Measurements from ENCODE around the gene WDR3. TPM values are rescaled to one million over a fixed set of nuclear protein-coding genes. Genes with fewer than 3 reads are reported as not detected.

The WDR3 gene
- total RNA-seq, result 10 to 100 TPM in 1 of 2 donors, 1 to 10 TPM in 1; 4.3 to 12.6 TPM

- DNase-seq (ENCODE audit: low spot score), result peak; percentile 97
- peak within 1 kb of the TSS; percentile 83 to 89 for H3K4me3 ChIP-seq
- H3K9me3 ChIP-seq, result no peaks in the 10 kb centered on the region
- TF ChIP-seq CTCF (IDR thresholded peaks at IDR 0.05), result no peak
- peaks cover 0 to 32% of the 10 kb centered on the region in 2 donors for H3K4me1 ChIP-seq
- H3K36me3 ChIP-seq, result peaks cover 5% of the 10 kb centered on the region
- peak within 1 kb of the TSS; percentile 80 to 83 for H3K27ac ChIP-seq
- H3K27me3 ChIP-seq, result no peaks in the 10 kb centered on the region
These were observed at the start of gene WDR3, which contains the start of gene GDAP2 for GRCh38 chr1:117929343-117930172. Gene WDR3, plus strand, starts transcription at chr1:117929739. Its CDS starts 3,581 bp downstream, at chr1:117933320. Gene GDAP2, minus strand, starts transcription at chr1:117929621. Its CDS starts 9,264 bp downstream, at chr1:117920357.

GRCh38 chr1:117883616-117884015 lies 45.9 kb upstream of the WDR3 start:
- Histone ChIP-seq H3K27ac (no peak overlapping the region), H3K9me3 (no peaks in the 10 kb centered on the region), H3K4me1 (no peaks in the 10 kb centered on the region), H3K4me3 (no peak overlapping the region), H3K27me3 (no peaks in the 10 kb centered on the region), H3K36me3 (peaks cover 31% of the 10 kb centered on the region)
- DNase-seq (ENCODE audit: low spot score), result no peak
- no peak for TF ChIP-seq CTCF (IDR thresholded peaks at IDR 0.05)

- H3K4me3 ChIP-seq, result no peak overlapping the region
- H3K9me3 ChIP-seq, result no peaks in the 10 kb centered on the region
- no peaks in the 10 kb centered on the region for H3K4me1 ChIP-seq
- no peak for DNase-seq (ENCODE audit: low spot score)
- TF ChIP-seq CTCF (IDR thresholded peaks at IDR 0.05), result no peak
- peaks cover 11% of the 10 kb centered on the region for H3K36me3 ChIP-seq
- no peaks in the 10 kb centered on the region for H3K27me3 ChIP-seq
- no peak overlapping the region for H3K27ac ChIP-seq
These were observed 43.3 kb upstream of the WDR3 start for GRCh38 chr1:117886101-117886795.

GRCh38 chr1:117890452-117890851 lies 39.1 kb upstream of the WDR3 start:
- Histone ChIP-seq H3K36me3 (no peaks in the 10 kb centered on the region), H3K4me3 (no peak overlapping the region), H3K4me1 (no peaks in the 10 kb centered on the region), H3K27me3 (no peaks in the 10 kb centered on the region), H3K27ac (no peak overlapping the region), H3K9me3 (no peaks in the 10 kb centered on the region)
- TF ChIP-seq CTCF (IDR thresholded peaks at IDR 0.05), result no peak
- no peak for DNase-seq (ENCODE audit: low spot score)

- no peaks in the 10 kb centered on the region for H3K27me3 ChIP-seq
- no peak for DNase-seq (ENCODE audit: low spot score)
- H3K4me3 ChIP-seq, result no peak overlapping the region
- H3K9me3 ChIP-seq, result no peaks in the 10 kb centered on the region
- no peak for TF ChIP-seq CTCF (IDR thresholded peaks at IDR 0.05)
- no peaks in the 10 kb centered on the region for H3K4me1 ChIP-seq
- peaks cover 16% of the 10 kb centered on the region for H3K36me3 ChIP-seq
- no peak overlapping the region for H3K27ac ChIP-seq
These were observed 37.0 kb upstream of the WDR3 start for GRCh38 chr1:117892512-117892911.
